ENCODE data around the gene COBL. TPM values are rescaled to one million over a fixed set of nuclear protein-coding genes. Genes with fewer than 3 reads are reported as not detected.

The COBL gene
- total and polyA plus RNA-seq, 8 donors: 7.4 to 32.0 (median 16.8) TPM

DNA sequence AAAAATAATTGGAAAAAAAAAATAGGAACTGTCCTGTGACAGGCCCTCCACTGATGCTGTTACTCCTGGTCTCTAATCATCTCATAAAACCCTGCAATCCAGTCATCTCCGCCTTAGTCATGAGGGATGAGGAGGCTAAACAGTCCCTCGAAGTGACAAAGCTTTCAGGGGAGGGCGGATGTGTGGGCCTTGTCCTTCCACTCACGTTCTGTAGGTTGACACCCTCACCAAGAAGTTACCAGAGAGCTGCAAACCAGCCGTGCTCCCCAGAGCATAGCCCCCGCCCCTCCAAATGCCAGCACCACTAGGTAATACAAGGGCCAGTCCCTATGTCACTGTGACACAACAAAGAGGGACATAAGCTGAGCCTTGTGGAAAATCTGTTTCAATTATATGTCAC lies 11.9 kb downstream of the COBL start:
- 82 to 84% methylated on average over 6 of the region's 6 CpGs for WGBS, 2 donors
- H3K36me3 ChIP-seq: no peaks in the 10 kb centered on the region
- FAIRE-seq: no peak
- ATAC-seq: no peak
- no peaks in the 10 kb centered on the region for H3K4me1 ChIP-seq
- H3K9me3 ChIP-seq: no peaks in the 10 kb centered on the region
- no peak for DNase-seq
- intact Hi-C loops (cut with DNase I): no loop called here
- no peak overlapping the region for H3K27ac ChIP-seq
- no peaks in the 10 kb centered on the region for H3K27me3 ChIP-seq
- no peak overlapping the region for H3K4me3 ChIP-seq
- TF ChIP-seq, protein P1, sequence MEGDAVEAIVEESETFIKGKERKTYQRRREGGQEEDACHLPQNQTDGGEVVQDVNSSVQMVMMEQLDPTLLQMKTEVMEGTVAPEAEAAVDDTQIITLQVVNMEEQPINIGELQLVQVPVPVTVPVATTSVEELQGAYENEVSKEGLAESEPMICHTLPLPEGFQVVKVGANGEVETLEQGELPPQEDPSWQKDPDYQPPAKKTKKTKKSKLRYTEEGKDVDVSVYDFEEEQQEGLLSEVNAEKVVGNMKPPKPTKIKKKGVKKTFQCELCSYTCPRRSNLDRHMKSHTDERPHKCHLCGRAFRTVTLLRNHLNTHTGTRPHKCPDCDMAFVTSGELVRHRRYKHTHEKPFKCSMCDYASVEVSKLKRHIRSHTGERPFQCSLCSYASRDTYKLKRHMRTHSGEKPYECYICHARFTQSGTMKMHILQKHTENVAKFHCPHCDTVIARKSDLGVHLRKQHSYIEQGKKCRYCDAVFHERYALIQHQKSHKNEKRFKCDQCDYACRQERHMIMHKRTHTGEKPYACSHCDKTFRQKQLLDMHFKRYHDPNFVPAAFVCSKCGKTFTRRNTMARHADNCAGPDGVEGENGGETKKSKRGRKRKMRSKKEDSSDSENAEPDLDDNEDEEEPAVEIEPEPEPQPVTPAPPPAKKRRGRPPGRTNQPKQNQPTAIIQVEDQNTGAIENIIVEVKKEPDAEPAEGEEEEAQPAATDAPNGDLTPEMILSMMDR (IDR thresholded peaks at IDR 0.05): no peak

DNA sequence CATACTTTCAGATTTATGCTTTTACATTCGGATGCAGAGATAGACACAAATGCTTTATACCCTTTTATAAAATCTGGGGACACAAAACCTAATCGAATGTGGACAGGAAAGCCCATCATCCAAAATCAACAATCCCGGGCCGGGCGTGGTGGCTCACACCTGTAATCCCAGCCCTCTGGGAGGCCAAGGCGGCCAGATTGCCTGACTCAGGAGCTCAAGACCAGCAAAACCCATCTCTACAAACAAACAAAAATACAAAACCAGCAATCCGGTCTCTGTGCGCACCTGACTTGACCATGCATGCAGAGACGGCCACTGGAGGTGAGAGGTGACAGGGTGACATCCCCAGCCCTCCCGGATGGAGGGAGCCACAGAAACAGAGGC lies 13.5 kb downstream of the COBL start:
- Histone ChIP-seq H3K4me3 (no peak overlapping the region), H3K9me3 (no peaks in the 10 kb centered on the region), H3K27ac (peak overlapping the region in 2 of 4 donors; percentile 5 to 35), H3K36me3 (no peaks in the 10 kb centered on the region), H3K27me3 (no peaks in the 10 kb centered on the region), H3K4me1 (no peaks in the 10 kb centered on the region)
- 83 to 86% methylated on average over 10 of the region's 10 CpGs for WGBS, 2 donors
- intact Hi-C loops (cut with DNase I): no loop called here
- ATAC-seq (no peak), FAIRE-seq (no peak), DNase-seq (no peak)
- TF ChIP-seq, protein P1 (IDR thresholded peaks at IDR 0.05): no peak

DNA sequence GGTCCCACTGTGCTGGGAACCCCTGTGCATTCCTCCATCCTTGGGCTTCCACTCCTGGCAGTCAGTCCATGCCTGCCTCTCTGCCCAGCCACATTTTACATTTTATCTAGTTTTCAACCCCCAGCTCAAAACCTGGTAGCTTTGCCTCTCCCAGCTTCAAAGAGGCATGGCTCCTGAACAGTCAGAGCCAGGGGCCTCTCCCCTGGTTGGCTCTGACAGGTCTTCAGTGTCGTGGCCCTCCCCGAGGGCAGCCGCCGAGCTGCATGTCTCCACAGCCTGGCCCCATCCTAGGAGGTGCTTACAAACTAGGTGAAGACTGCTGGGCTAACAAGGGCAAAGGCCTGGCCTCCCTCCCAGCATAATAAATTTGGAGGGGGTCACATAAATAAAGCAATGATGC lies 14.8 kb downstream of the COBL start:
- FAIRE-seq: no peak
- Histone ChIP-seq H3K4me3 (no peak overlapping the region), H3K36me3 (no peaks in the 10 kb centered on the region), H3K27ac (no peak overlapping the region), H3K27me3 (no peaks in the 10 kb centered on the region), H3K4me1 (no peaks in the 10 kb centered on the region), H3K9me3 (no peaks in the 10 kb centered on the region)
- DNase-seq: no peak
- intact Hi-C loops (cut with DNase I): no loop called here
- ATAC-seq: no peak
- WGBS, 2 donors: 94 to 97% methylated on average over 4 of the region's 4 CpGs
- TF ChIP-seq, protein P1 (IDR thresholded peaks at IDR 0.05): no peak

DNA sequence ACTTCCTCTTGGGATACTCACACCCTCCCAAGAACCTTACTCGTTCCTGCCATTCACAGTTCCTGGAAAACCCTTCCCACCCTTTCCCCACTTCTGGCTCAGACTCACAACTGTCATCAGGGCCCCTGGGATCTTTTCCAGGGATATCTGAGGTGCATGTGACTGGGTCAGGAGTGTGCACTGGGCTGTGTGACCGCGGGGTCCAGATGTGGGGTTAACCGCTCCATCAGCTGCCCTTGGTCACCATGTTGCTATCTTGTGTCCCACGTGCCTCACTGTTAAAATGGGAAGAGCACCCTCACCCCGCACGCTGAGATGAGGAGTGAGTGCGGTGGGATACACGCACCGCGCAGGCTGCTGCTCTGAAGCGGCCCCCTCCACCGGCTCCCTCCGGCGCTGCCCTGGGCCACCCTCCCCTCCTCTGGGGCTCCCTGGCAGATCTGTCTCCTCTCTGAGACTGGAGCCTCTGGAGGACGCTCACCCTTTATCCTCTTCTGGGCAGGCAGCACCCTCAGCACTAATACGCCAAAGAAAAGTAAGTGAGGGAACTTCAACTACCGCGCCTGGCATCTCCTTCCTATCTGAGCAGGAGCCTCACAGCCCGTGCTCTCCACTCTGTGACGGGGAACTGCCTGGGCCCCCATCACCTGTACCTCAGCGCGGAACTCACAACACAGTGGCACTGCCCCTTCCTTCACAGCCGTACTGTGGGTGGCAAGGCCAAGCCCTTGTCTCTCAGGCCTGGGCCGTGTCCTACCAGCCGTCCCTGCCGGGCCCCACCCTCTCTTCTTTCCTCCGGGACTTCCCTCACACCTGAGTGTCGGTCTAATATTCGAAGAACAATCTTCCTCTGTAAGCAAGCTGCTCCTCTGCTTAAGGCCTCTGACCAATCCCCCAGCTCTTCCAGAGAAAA lies 15.6 kb downstream of the COBL start:
- WGBS, 2 donors: 93% methylated on average over 30 of the region's 30 CpGs
- H3K9me3 ChIP-seq: no peaks in the 10 kb centered on the region
- H3K27ac ChIP-seq: no peak overlapping the region
- no peak overlapping the region for H3K4me3 ChIP-seq
- H3K27me3 ChIP-seq: no peaks in the 10 kb centered on the region
- H3K36me3 ChIP-seq: no peaks in the 10 kb centered on the region
- FAIRE-seq (no peak), DNase-seq (peak in 1 of 6 donors; percentile 6), ATAC-seq (no peak)
- intact Hi-C loops (cut with DNase I): no loop called here
- TF ChIP-seq, protein P1 (IDR thresholded peaks at IDR 0.05): no peak
- peaks cover 0 to 2% (median 0%) of the 10 kb centered on the region in 3 donors for H3K4me1 ChIP-seq
